Measurements from ENCODE around the gene ANKRD44. TPM values are rescaled to one million over a fixed set of nuclear protein-coding genes. Genes with fewer than 3 reads are reported as not detected.

The ANKRD44 gene
- total and polyA plus RNA-seq, 2 experiments from 2014 or later = 2.9 to 4.9 TPM

DNA sequence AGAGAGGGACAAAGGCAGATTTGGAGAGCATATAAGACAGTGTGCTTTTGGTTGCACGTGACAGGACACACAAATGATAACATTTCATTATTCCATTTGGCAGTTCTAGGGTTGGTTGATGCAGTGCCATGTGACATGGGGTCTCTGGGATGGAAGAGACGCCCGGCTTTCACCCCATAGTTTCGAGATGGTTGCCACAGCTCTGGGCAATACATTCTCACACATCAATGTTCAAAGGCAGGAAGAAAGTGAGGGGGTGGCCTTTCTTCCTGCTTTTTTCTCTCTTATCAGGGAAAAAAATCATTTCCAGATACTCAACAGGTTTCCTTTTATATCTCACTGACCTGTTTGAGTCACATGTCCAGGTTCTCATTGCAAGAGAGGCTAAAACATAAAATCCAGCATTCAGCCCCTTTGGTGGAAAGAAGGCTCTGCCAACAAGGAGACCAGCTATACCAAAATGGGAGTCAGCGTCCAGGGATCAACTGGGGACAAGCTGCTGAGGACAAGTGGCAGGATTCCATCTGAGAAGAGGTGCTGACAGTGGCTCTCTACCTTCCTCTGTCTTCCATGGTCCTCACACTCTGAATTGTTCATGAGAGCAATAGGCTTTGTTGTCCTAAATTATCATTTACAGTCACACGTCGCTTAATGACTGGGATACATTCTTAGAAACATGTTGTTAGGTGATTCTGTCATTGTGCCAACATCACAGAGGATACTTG, 29.1 kb upstream of the ANKRD44 start:
- H3K79me2 ChIP-seq (ENCODE audit: insufficient read depth) = no peaks in the 10 kb centered on the region
- H2AFZ ChIP-seq = no peak overlapping the region
- no peaks in the 10 kb centered on the region for H3K9me3 ChIP-seq (ENCODE audit: low read depth)
- no peaks in the 10 kb centered on the region for H3K27me3 ChIP-seq (replicated peaks; ENCODE audit: insufficient read depth)
- H3F3A ChIP-seq (ENCODE audit: insufficient read depth) = no peaks in the 10 kb centered on the region
- no peak overlapping the region for H3K27ac ChIP-seq
- no peaks in the 10 kb centered on the region for H3K4me1 ChIP-seq (ENCODE audit: insufficient read depth)
- TF ChIP-seq EZH2 (IDR thresholded peaks at IDR 0.05; ENCODE audit: insufficient read depth, poor library complexity, severe bottlenecking) (no peak), EZH2phosphoT487 (IDR thresholded peaks at IDR 0.05; ENCODE audit: insufficient read depth, low read depth) (no peak)
- in situ Hi-C loops (cut with MboI) = no loop called here
- H3K36me3 ChIP-seq (ENCODE audit: low read depth) = no peaks in the 10 kb centered on the region
- 68% methylated on average over 7 of the region's 7 CpGs for WGBS, 2 experiments (ENCODE audit: low coverage in 1 of 2, low lambda C conversion rate in 2 of 2, missing lambda C conversion rate in 2 of 2)
- no peak for DNase-seq
- no peak overlapping the region for H3K4me2 ChIP-seq (ENCODE audit: unreplicated experiment)
- no peaks in the 10 kb centered on the region for H4K20me1 ChIP-seq (ENCODE audit: insufficient read depth)
- no peaks in the 10 kb centered on the region for H3K9me2 ChIP-seq (ENCODE audit: insufficient read depth)
- no peak overlapping the region for H3K4me3 ChIP-seq
- H3K9ac ChIP-seq = no peak overlapping the region

DNA sequence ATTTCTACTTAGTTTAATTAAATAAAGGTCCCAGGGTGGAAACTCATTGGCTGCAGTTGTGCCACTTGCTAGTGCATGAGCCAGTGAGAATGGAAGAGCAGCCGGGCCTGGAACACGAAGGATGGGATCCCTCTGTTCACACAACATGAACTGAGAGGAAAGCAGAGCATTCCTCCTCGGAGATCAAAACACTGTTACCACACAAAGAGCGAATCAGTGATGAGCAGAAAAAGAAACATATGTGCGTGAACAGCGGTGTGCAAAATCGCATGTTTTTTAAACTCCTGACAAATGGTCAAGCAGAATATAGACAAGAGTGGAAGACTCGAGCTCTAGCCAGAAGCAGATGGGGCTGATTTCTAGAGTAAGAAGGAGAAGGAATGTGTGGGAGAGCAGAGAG, 28.4 kb upstream of the ANKRD44 start:
- no peak overlapping the region for H3K4me3 ChIP-seq
- TF ChIP-seq EZH2 (IDR thresholded peaks at IDR 0.05; ENCODE audit: insufficient read depth, poor library complexity, severe bottlenecking) = no peak
- no peak for TF ChIP-seq EZH2phosphoT487 (IDR thresholded peaks at IDR 0.05; ENCODE audit: insufficient read depth, low read depth)
- WGBS, 2 experiments (ENCODE audit: low coverage in 1 of 2, low lambda C conversion rate in 2 of 2, missing lambda C conversion rate in 2 of 2) = 44 to 49% methylated on average over 8 of the region's 8 CpGs
- no peaks in the 10 kb centered on the region for H4K20me1 ChIP-seq (ENCODE audit: insufficient read depth)
- no peak overlapping the region for H3K9ac ChIP-seq
- H3K9me2 ChIP-seq (ENCODE audit: insufficient read depth) = no peaks in the 10 kb centered on the region
- in situ Hi-C loops (cut with MboI) = no loop called here
- no peaks in the 10 kb centered on the region for H3K9me3 ChIP-seq (ENCODE audit: low read depth)
- H3K27me3 ChIP-seq (replicated peaks; ENCODE audit: insufficient read depth) = no peaks in the 10 kb centered on the region
- no peaks in the 10 kb centered on the region for H3K79me2 ChIP-seq (ENCODE audit: insufficient read depth)
- H3K27ac ChIP-seq = no peak overlapping the region
- H3K4me2 ChIP-seq (ENCODE audit: unreplicated experiment) = no peak overlapping the region
- H3K4me1 ChIP-seq (ENCODE audit: insufficient read depth) = no peaks in the 10 kb centered on the region
- no peaks in the 10 kb centered on the region for H3F3A ChIP-seq (ENCODE audit: insufficient read depth)
- H2AFZ ChIP-seq = no peak overlapping the region
- DNase-seq = no peak
- no peaks in the 10 kb centered on the region for H3K36me3 ChIP-seq (ENCODE audit: low read depth)

DNA sequence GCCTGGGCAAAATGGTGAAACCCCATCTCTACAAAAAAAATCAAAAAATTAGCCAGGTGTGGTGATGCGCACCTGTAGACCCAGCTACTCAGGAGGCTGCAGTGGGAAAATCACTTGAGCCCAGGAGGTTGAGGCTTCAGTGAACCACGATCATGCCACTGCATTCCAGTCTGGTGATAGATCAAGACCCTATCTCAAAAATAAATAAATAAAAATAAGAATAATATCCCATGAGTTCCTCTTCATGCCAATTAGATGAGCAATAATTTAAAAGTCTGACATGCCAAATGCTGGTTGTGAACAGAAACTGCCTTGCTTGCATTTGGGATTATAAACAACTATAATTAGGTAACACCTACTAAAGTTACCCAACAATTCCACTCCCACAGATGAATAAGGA, 22.1 kb upstream of the ANKRD44 start:
- Histone ChIP-seq H3K9me2 (ENCODE audit: insufficient read depth) (no peaks in the 10 kb centered on the region), H3K9me3 (ENCODE audit: low read depth) (no peaks in the 10 kb centered on the region), H3K4me2 (ENCODE audit: unreplicated experiment) (no peak overlapping the region), H3K9ac (no peak overlapping the region), H3K79me2 (ENCODE audit: insufficient read depth) (no peaks in the 10 kb centered on the region), H2AFZ (no peak overlapping the region), H3K27ac (no peak overlapping the region), H3K36me3 (ENCODE audit: low read depth) (no peaks in the 10 kb centered on the region), H3K4me1 (ENCODE audit: insufficient read depth) (no peaks in the 10 kb centered on the region), H3K4me3 (no peak overlapping the region), H3K27me3 (replicated peaks; ENCODE audit: insufficient read depth) (no peaks in the 10 kb centered on the region), H4K20me1 (ENCODE audit: insufficient read depth) (no peaks in the 10 kb centered on the region), H3F3A (ENCODE audit: insufficient read depth) (no peaks in the 10 kb centered on the region)
- no peak for DNase-seq
- in situ Hi-C loops (cut with MboI) = no loop called here
- WGBS, 2 experiments (ENCODE audit: low coverage in 1 of 2, low lambda C conversion rate in 2 of 2, missing lambda C conversion rate in 2 of 2) = 59 to 77% methylated on average over 2 of the region's 2 CpGs
- TF ChIP-seq EZH2phosphoT487 (IDR thresholded peaks at IDR 0.05; ENCODE audit: insufficient read depth, low read depth) (no peak), EZH2 (IDR thresholded peaks at IDR 0.05; ENCODE audit: insufficient read depth, poor library complexity, severe bottlenecking) (no peak)

DNA sequence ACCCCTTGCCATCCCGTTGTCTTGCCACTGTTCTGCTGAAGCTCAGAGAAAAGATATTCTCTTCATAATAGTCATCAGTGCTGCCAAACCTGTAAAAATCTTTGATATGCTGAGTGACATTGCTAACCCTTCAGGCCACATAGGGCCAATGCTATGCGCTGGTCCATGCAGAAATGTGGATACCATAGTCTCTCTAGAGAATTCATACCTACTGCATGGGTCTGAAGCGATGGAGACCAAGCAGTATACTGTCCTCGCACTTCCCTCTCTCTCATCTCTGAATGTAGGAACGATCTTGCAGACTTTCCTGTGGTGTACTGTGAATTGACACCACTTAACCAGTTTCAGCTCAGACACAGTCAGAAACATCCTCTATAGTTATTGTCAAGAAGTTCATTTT, 17.9 kb upstream of the ANKRD44 start:
- H3K9me3 ChIP-seq (ENCODE audit: low read depth) = no peaks in the 10 kb centered on the region
- TF ChIP-seq EZH2phosphoT487 (IDR thresholded peaks at IDR 0.05; ENCODE audit: insufficient read depth, low read depth) = no peak
- TF ChIP-seq EZH2 (IDR thresholded peaks at IDR 0.05; ENCODE audit: insufficient read depth, poor library complexity, severe bottlenecking) = no peak
- WGBS, 2 experiments (ENCODE audit: low coverage in 1 of 2, low lambda C conversion rate in 2 of 2, missing lambda C conversion rate in 2 of 2) = 61 to 67% methylated on average over 5 of the region's 5 CpGs
- H3K79me2 ChIP-seq (ENCODE audit: insufficient read depth) = no peaks in the 10 kb centered on the region
- in situ Hi-C loops (cut with MboI) = no loop called here
- H3K27me3 ChIP-seq (replicated peaks; ENCODE audit: insufficient read depth) = peaks cover 16% of the 10 kb centered on the region
- H2AFZ ChIP-seq = no peak overlapping the region
- no peak for DNase-seq
- H3K4me3 ChIP-seq = no peak overlapping the region
- H3K27ac ChIP-seq = no peak overlapping the region
- H3K36me3 ChIP-seq (ENCODE audit: low read depth) = no peaks in the 10 kb centered on the region
- no peak overlapping the region for H3K4me2 ChIP-seq (ENCODE audit: unreplicated experiment)
- no peaks in the 10 kb centered on the region for H3K4me1 ChIP-seq (ENCODE audit: insufficient read depth)
- H3F3A ChIP-seq (ENCODE audit: insufficient read depth) = no peaks in the 10 kb centered on the region
- H3K9me2 ChIP-seq (ENCODE audit: insufficient read depth) = no peaks in the 10 kb centered on the region
- no peak overlapping the region for H3K9ac ChIP-seq
- H4K20me1 ChIP-seq (ENCODE audit: insufficient read depth) = no peaks in the 10 kb centered on the region
